GM21515 (cell line): ENCODE data around the gene UBE2D1.
"Not testable (repeated sequence)": the region's sequence is repeated elsewhere in the genome, so short reads cannot be mapped to it uniquely, and the experiment has no call there.

Experiments used
- ATAC-seq: cut with Tn5 transposase; IDR thresholded peaks from one replicate; pipeline ENCODE4 v1.9.1; 2021; ENCODE audit not compliant: unreplicated experiment

Gene UBE2D1

GRCh38 chr10:58373442-58373827 lies 38.6 kb downstream of the UBE2D1 start:
- ATAC-seq = no peak

DNA sequence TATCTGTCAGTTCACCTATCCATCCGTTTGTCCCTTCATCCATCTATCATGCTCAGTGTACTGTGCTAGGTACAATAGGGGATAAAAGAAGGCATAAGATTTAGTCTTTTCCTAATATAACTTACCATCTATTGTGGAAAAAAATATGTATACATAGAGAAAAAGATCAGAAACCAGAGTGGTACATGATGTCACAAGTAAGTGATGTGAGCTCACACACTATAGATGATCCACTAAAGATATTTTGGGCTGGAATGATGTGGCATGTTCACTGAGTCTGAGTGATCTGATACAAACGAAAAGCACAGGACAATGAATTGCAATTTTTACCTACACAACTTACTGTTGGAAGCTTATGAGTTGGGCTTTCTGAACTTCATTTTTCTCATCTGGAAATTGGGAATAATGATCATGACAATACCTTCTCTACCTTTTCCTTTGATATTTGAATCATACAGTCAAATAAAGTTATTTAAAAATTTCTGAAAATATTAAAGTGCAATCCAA lies 47.7 kb downstream of the UBE2D1 start:
- no peak for ATAC-seq

DNA sequence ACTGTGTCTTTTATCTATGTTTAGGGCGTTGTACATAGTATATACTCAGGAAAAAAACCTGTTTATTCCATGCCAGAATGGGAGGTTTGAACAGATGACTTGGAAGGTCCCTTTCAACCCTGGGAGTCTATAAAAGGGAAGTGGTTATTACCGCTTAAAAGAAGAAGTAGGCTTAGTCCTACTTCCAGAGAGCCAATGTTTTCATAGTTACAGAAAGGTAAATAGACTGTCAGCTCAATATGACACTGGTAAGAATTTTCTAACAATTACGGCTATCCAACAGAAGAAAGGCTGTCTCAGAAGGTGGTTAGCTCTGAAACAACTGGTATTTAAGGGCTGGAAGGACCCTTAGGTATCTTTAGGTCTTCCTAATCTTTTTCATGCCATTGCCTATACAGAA lies 49.3 kb downstream of the UBE2D1 start:
- peak; percentile 55 for ATAC-seq

DNA sequence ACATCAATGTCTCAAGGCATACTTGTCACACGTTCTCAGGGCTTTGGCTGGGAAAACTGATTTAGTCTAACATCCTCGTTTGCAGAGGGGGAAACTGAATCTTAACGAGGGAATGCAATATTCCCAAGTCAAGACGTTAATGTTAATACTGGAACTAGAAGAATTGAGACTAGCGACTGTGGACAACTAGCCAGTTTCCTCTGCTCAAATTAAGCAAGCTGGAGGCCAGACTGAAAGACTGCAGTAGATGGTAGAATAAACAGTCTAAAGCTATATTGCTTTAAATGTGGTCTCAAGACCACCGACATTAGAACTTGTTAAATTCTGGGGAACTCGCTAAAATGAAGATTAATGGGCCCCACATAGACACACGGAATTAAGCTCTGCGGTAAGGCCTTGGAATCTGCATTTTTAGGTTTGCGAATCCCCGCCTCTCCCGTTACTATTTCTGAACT lies 49.8 kb downstream of the UBE2D1 start:
- ATAC-seq = peak; percentile 0

- peak; percentile 91 for ATAC-seq
Measured at GRCh38 chr10:58384999-58385783, 50.4 kb downstream of the UBE2D1 start, which contains the start of gene TFAM. TSS of gene TFAM (plus strand) at chr10:58385410. CDS start at chr10:58385548, 138 bp downstream.

DNA sequence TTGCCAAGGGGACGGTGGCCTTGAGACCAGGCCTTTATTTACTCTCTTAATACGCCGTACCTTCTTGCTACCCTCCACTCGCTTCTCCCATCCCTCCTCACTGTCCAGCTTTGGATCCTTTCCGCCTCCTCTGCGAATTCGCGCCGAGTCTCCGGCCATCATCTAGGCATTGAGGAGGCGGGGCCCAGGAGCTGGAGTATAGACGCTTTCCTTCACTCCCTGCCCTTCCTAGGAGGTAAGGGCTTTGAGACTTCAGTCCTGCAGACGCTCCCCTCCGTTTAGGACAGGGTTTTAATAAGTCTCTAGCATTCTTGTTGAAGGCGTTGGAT lies 50.9 kb downstream of the UBE2D1 start:
- ATAC-seq = peak; percentile 13

- ATAC-seq = no peak
Measured at GRCh38 chr10:58389024-58389423, 54.2 kb downstream of the UBE2D1 start.

GRCh38 chr10:58393317-58393716 lies 58.5 kb downstream of the UBE2D1 start:
- no peak for ATAC-seq

GRCh38 chr10:58394471-58394870 lies 59.7 kb downstream of the UBE2D1 start:
- no peak for ATAC-seq

DNA sequence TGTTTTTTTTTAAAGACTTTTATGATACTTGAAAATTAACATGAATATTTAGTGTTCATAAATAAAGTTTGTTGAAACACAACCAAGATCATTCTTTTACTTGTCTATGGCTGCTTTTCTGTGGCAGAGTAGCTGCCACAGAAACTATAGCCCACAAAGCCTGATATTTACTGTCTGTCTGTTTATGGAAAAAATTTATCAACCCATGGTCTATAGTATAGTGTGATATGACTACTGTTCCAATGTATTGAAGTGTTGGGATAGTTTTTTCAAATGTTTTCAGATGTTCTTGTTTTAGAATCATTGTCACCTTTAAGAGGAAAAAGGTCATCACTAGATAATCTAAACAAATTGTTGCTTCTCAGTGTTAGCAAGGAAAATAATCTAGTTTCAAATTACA lies 61.3 kb downstream of the UBE2D1 start:
- no peak for ATAC-seq

DNA sequence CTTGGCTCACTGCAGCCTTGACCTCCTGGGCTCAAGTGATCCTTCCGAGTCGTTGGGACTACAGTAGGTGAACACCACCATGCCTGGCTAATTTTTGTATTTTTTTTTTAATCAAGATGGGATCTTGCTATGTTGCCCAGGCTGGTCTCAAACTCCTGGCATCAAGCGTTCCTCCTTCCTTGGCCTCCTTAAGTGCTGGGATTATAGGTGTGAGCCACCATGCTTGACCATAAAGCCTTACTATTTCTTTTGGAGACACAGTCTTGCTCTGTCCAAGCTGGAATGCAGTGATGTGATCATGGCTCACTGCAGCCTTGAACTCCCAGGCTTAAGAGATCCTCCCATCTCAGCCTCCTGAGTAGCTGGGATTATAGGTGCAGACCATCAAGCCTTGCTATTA lies 63.0 kb downstream of the UBE2D1 start:
- no peak for ATAC-seq

DNA sequence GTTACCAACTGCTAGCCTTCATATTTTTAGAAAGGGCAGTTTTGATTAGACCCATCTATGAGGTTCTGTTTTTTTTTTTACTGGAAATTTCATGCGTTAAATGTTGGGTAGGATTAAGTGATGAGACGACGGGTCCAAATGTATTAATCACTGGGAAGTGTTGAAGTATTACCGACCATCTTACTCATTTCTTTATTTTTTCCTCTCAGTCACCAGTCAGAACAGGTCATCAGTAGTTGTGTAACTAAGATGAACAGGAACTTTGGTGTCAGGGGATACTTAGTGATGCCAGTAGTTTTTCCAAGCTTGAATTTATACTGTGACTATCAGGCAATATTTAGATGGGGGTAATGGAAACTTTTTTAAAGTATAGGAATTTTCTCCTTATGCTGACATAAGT lies 64.6 kb downstream of the UBE2D1 start:
- ATAC-seq = no peak

DNA sequence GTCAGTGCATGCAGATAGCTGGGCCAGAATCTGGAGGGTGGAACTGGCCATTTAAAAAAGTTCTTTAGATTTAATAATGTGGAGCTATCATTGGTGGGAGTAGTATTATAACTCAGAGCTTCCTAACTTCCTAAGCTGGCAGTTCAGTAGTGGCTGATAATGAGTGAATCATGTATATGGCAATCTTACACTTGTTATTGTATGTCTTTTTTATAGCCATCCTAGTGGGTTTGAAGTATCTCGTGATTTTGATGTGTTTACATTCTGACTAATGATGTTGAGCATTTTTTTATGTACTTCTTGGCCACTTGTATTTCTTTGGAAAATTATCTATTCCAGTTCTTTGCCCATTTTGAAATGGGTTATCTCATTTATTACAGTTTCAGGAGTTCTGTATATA lies 65.8 kb downstream of the UBE2D1 start:
- no peak for ATAC-seq

DNA sequence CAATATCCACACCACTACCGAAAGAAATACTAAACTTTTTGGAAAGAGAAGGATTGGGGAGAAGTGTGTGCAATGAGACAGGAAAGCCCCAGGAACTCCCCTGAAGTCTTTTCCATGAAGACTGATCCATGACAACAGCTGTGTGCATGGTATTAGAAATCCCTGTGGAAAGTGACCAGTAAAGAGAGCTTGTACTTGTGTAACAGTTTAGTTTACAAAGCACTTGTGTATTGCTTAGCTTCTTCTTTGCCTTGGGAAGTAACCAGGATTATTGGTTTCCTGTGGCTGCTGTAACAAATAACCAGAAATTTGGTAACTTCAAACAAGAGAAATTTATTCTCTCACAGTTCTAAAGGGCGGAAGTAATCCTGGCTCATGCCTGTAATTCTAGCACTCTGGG lies 69.2 kb downstream of the UBE2D1 start:
- ATAC-seq = no peak

DNA sequence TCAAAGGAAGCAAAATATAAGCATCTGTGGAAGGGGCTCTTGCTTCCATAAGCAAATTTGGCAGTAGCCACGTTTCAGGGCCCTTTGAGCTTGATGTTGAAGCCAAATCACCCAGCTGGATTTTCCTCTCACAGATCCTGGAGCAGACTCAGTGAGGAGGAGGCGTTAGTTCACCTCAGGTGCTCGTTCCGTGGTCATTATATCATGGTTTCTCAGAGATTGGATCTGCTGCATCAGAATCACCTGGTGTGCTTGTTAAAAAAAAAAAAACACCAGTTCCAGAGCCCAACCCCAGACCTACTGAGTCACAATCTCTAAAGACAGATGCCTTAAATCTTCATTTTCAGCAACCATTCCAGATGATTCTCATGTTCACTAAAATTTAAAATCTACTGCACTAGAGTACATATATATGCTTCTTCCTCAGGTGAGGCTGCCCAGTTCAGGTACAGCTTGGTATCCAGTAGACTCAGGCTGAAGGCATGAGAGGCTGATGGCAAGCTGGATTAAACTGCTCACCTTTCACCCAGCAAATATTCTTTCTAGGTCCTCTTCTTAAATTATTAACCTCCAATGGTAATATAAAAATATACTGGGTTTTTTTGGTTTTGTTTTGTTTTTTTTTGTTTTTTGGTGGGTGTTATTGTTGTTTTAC lies 75.3 kb downstream of the UBE2D1 start:
- no peak for ATAC-seq

DNA sequence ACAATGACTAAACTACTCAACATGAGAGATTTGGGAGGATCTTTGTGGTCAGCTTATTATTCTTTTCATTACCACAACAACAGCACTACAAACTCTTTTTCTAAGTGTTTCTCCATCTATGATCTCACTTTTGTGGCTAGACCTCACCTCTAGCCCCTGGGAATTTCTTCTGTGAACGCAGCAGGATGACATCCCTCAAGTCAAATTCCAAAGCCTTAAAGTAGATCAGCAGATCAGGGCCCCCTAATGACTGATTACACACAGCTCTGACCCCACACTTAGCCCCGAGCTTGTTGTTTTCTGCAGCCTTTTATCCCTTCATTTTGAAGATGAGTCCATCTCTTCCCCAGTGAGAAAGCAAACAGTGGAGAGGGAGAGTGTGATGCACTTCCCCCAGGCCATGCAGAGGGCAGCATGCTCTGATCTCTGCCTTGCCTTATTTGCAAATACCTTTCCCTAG lies 77.7 kb downstream of the UBE2D1 start:
- ATAC-seq = no peak

DNA sequence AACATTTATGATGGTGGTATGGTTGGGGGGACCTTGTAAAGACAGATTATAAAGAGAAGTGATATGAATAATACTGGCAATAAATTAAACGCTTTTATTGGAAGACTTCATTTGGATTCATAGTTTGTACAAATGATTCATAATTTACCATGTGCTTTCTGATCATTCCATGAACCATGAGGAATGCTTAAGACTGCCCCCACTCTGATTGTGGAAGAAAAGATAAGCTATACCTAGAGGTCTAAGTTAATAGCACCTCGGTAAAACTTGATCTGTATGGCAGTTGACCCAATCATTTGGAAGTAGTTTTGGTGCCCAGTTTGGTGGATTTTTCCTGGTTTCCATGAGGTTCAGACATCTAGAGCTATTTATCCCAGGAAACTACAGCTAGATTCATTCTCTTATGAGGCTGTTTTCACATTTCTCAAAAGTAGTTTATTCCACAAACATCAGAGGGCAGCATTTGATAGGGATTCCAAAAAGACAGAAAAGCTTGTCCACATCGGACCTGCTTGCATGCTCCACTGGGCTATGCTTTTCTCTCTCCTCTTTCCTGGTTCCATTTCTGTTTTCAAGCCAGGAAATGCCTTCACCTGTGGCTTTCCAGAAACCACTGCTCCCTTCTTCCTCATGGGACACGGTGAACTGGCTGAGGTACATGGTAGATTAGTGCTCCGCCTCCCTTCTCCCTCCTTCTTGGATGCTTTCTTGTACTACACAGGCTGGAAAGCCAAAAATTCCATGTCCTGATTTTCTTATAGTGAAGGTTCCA lies 79.7 kb downstream of the UBE2D1 start:
- no peak for ATAC-seq

- no peak for ATAC-seq
Measured at GRCh38 chr10:58415757-58416156, 81.0 kb downstream of the UBE2D1 start.

GRCh38 chr10:58417902-58418301 lies 83.1 kb downstream of the UBE2D1 start:
- ATAC-seq = not testable (repeated sequence)
